IMR-90 (cell line): ENCODE results near the gene S100B. TPM values are rescaled to one million over a fixed set of nuclear protein-coding genes. Genes with fewer than 3 reads are reported as not detected.

Source experiments
- ATAC-seq: fragments of 200-7000 bp; cut with Tn5 transposase; 2 replicates; pipeline ENCODE4 v1.9.1; 2020; ENCODE audit warnings: low read depth, mild to moderate bottlenecking, moderate library complexity
- BruUV-seq: library from RNA; stranded (reverse); fragments of 400-500 nt; replicated peaks from 2 replicates; lab custom pipeline; 2021; lab: Mats Ljungman, UMichigan
- CTCF ChIA-PET: fragments of 300-600 bp; formaldehyde crosslinking; extraction: SDS; loops from one replicate; lab custom pipeline; 2021; ENCODE audit warnings: antibody characterized with exemption; lab: Yijun Ruan, JAX
- POLR2A ChIA-PET: fragments of 300-600 bp; sonication (Branson Sonifier 250); formaldehyde crosslinking; loops from one replicate; lab custom pipeline; 2022; ENCODE audit warnings: antibody characterized with exemption; ENCODE audit not compliant: unreplicated experiment; lab: Charles Lee
- DNase-seq: peaks from one replicate; pipeline ENCODE4 v3.0.0; 2013
- H2AFZ ChIP-seq: replicated peaks from 2 replicates; pipeline ENCODE3; 2013; ENCODE audit warnings: low read length, mild to moderate bottlenecking; ENCODE audit not compliant: poor library complexity
- H2AK5ac ChIP-seq: 2 replicates; pipeline ENCODE4 v1.6.1; 2013; ENCODE audit warnings: low read depth, low read length, inconsistent platforms
- H2AK9ac ChIP-seq: replicated peaks from 2 replicates; pipeline ENCODE3; 2013; ENCODE audit warnings: mild to moderate bottlenecking, low read depth, low read length, moderate library complexity; ENCODE audit not compliant: poor library complexity
- H2BK120ac ChIP-seq: 2 replicates; pipeline ENCODE4 v1.6.1; 2013; ENCODE audit warnings: low read depth, low read length, inconsistent platforms
- H2BK15ac ChIP-seq: 3 replicates; pipeline ENCODE4 v1.6.1; 2013; ENCODE audit warnings: low read depth, low read length, inconsistent platforms
- H2BK20ac ChIP-seq: 2 replicates; pipeline ENCODE4 v1.6.1; 2013; ENCODE audit warnings: low read depth, mild to moderate bottlenecking, inconsistent platforms, low read length, moderate library complexity
- H2BK5ac ChIP-seq: 2 replicates; pipeline ENCODE4 v1.6.1; 2013; ENCODE audit warnings: mild to moderate bottlenecking, low read depth, low read length, inconsistent platforms; ENCODE audit not compliant: poor library complexity, severe bottlenecking
- H3K14ac ChIP-seq: replicated peaks from 2 replicates; pipeline ENCODE4 v1.6.1; 2013; ENCODE audit warnings: low read depth, low read length, inconsistent platforms
- H3K18ac ChIP-seq: 2 replicates; pipeline ENCODE4 v1.6.1; 2013; ENCODE audit warnings: low read depth, low read length, control low read depth
- H3K23ac ChIP-seq: 2 replicates; pipeline ENCODE4 v1.6.1; 2013; ENCODE audit warnings: low read depth, low read length, inconsistent platforms
- H3K27ac ChIP-seq: 2 replicates; pipeline ENCODE4 v1.5.1; 2013; ENCODE audit warnings: mild to moderate bottlenecking, control low read depth, low read length; ENCODE audit not compliant: insufficient read depth
- H3K27me3 ChIP-seq: 2 replicates; pipeline ENCODE4 v1.6.1; 2013; ENCODE audit warnings: low read length; ENCODE audit not compliant: control insufficient read depth, insufficient read depth
- H3K36me3 ChIP-seq: 2 replicates; pipeline ENCODE4 v1.6.1; 2013; ENCODE audit warnings: low read length, mixed read lengths; ENCODE audit not compliant: control insufficient read depth, insufficient read depth
- H3K4ac ChIP-seq: 2 replicates; pipeline ENCODE4 v1.6.1; 2013; ENCODE audit warnings: low read depth, low read length, inconsistent platforms
- H3K4me1 ChIP-seq: 2 replicates; pipeline ENCODE4 v1.6.1; 2013; ENCODE audit warnings: low read length, mixed read lengths; ENCODE audit not compliant: control insufficient read depth, insufficient read depth
- H3K4me2 ChIP-seq: 2 replicates; pipeline ENCODE4 v1.6.1; 2013; ENCODE audit warnings: low read depth, mild to moderate bottlenecking, control low read depth, low read length, moderate library complexity
- H3K4me3 ChIP-seq: 2 replicates; pipeline ENCODE4 v1.5.1; 2013; ENCODE audit warnings: low read depth, mild to moderate bottlenecking, control low read depth, low read length, moderate library complexity; ENCODE audit not compliant: insufficient read depth
- H3K56ac ChIP-seq: 2 replicates; pipeline ENCODE4 v1.6.1; 2013; ENCODE audit warnings: low read length, inconsistent platforms; ENCODE audit not compliant: insufficient read depth; ENCODE audit errors: extremely low read depth
- H3K79me1 ChIP-seq, 2 experiments: 2 replicates each; pipeline ENCODE4 v1.6.1; 2013; ENCODE audit warnings: low read length in 2 of 2, inconsistent platforms in 1 of 2, low read depth in 1 of 2
- H3K9ac ChIP-seq: 2 replicates; pipeline ENCODE4 v1.6.1; 2013; ENCODE audit warnings: low read depth, low read length, control low read depth
- H3K9me1 ChIP-seq: 2 replicates; pipeline ENCODE4 v1.6.1; 2013; ENCODE audit warnings: low read length, inconsistent platforms; ENCODE audit not compliant: insufficient read depth
- H3K9me3 ChIP-seq: 2 replicates; pipeline ENCODE4 v1.6.1; 2013; ENCODE audit warnings: low read length; ENCODE audit not compliant: control insufficient read depth, insufficient read depth
- H4K20me1 ChIP-seq: 2 replicates; pipeline ENCODE4 v1.6.1; 2013; ENCODE audit warnings: low read length, inconsistent platforms; ENCODE audit not compliant: insufficient read depth
- H4K5ac ChIP-seq: 2 replicates; pipeline ENCODE4 v1.6.1; 2013; ENCODE audit warnings: mild to moderate bottlenecking, low read depth, low read length, control low read depth
- H4K8ac ChIP-seq, 2 experiments: 2 replicates each; pipeline ENCODE4 v1.6.1; 2013; ENCODE audit warnings: low read depth in 2 of 2, low read length in 2 of 2, control low read depth in 1 of 2, inconsistent platforms in 1 of 2
- H4K91ac ChIP-seq: 2 replicates; pipeline ENCODE4 v1.6.1; 2013; ENCODE audit warnings: low read depth, low read length, inconsistent platforms; ENCODE audit not compliant: insufficient read depth
- BHLHE40 ChIP-seq: fragments of 150-350 bp; IDR thresholded peaks from 2 replicates; pipeline ENCODE4 v1.6.1; 2016; ENCODE audit warnings: mild to moderate bottlenecking, low read depth, low read length
- CEBPB ChIP-seq: IDR thresholded peaks from 2 replicates; pipeline ENCODE4 v1.6.1; 2012; ENCODE audit warnings: low read depth, low read length, improper control_type of control experiment
- CHD1 ChIP-seq: IDR thresholded peaks from 2 replicates; pipeline ENCODE4 v1.6.1; 2012; ENCODE audit warnings: low read depth, low read length, improper control_type of control experiment
- FOS ChIP-seq: fragments of 150-350 bp; IDR thresholded peaks from 2 replicates; pipeline ENCODE4 v1.6.1; 2016; ENCODE audit warnings: low read depth, low read length
- MAFK ChIP-seq: IDR thresholded peaks from 2 replicates; pipeline ENCODE4 v1.6.1; 2012; ENCODE audit warnings: low read depth, low read length, improper control_type of control experiment
- MAZ ChIP-seq: IDR thresholded peaks from 2 replicates; pipeline ENCODE4 v1.6.1; 2012; ENCODE audit warnings: low read depth, mild to moderate bottlenecking, low read length, improper control_type of control experiment, moderate library complexity, borderline replicate concordance
- MXI1 ChIP-seq: IDR thresholded peaks from 2 replicates; pipeline ENCODE4 v1.6.1; 2012; ENCODE audit warnings: low read depth, mild to moderate bottlenecking, low read length, moderate library complexity, borderline replicate concordance
- NFE2L2 ChIP-seq: fragments of 150-350 bp; IDR thresholded peaks from 2 replicates; pipeline ENCODE4 v1.6.1; 2016; ENCODE audit warnings: low read depth, mild to moderate bottlenecking, low read length
- POLR2A ChIP-seq: IDR thresholded peaks from 2 replicates; pipeline ENCODE4 v1.6.1; 2012; ENCODE audit warnings: mild to moderate bottlenecking, low read depth, low read length
- RAD21 ChIP-seq: IDR thresholded peaks from 2 replicates; pipeline ENCODE4 v1.6.1; 2012; ENCODE audit warnings: low read length, improper control_type of control experiment
- RCOR1 ChIP-seq: IDR thresholded peaks from 2 replicates; pipeline ENCODE4 v1.6.1; 2012; ENCODE audit warnings: mild to moderate bottlenecking, low read length, improper control_type of control experiment; ENCODE audit not compliant: insufficient replicate concordance
- RFX5 ChIP-seq: IDR thresholded peaks from 2 replicates; pipeline ENCODE4 v1.8.0; 2012; ENCODE audit warnings: low read depth, mild to moderate bottlenecking, low read length, moderate library complexity
- SMC3 ChIP-seq: fragments of 150-350 bp; IDR thresholded peaks from 2 replicates; pipeline ENCODE4 v1.6.1; 2016; ENCODE audit warnings: low read depth, mild to moderate bottlenecking, antibody characterized with exemption, low read length, moderate library complexity
- WGBS, 2 experiments: methylation state at CpG; one replicate each; pipeline versions ENCODE4 v1.1.5 to v1.1.7; 2013; ENCODE audit warnings: missing lambda C conversion rate in 2 of 2; ENCODE audit not compliant: insufficient read length in 1 of 2; ENCODE audit errors: extremely low coverage in 2 of 2; 5-methylcytosine and 5-hydroxymethylcytosine counted together
- dilution Hi-C: fragments of 300-500 bp; cut with HindIII; formaldehyde crosslinking; loops from one replicate; pipeline ENCODE4 v1.14.3; 2018; ENCODE audit warnings: low sequenced_read_pairs; ENCODE audit not compliant: unreplicated experiment
- in situ Hi-C: fragments of 300-500 bp; cut with MboI; formaldehyde crosslinking; loops from 3 replicates; pipeline ENCODE4 v1.14.3; 2019; ENCODE audit warnings: low sequenced_read_pairs, inconsistent platforms, mixed read lengths
- intact Hi-C: fragments of 100-400 bp; cut with micrococcal nuclease; formaldehyde crosslinking; loops from 2 replicates; pipeline ENCODE4 v1.10.0; 2022
- polyA plus RNA-seq, 3 experiments: library from polyadenylated mRNA; depleted of rRNA; stranded (reverse); fragments of >200 nt; gene quantifications; 2 replicates each; pipeline ENCODE4 v1.2.3, GENCODE V29; 2012; ENCODE audit warnings: low replicate concordance in 1 of 3
- total RNA-seq: library from RNA; depleted of rRNA; stranded (reverse); fragments of >200 nt; gene quantifications from 2 replicates; pipeline ENCODE4 v1.2.3, GENCODE V29; 2012
- TF ChIP-seq, protein P1 (sequence below): conservative IDR thresholded peaks from 2 replicates; pipeline ENCODE4 v1.5.1; 2012; ENCODE audit warnings: mild to moderate bottlenecking, low read depth, low read length, improper control_type of control experiment
- TF ChIP-seq, protein P2 (sequence below): fragments of 150-350 bp; IDR thresholded peaks from 2 replicates; pipeline ENCODE4 v1.6.1; 2017; ENCODE audit warnings: mild to moderate bottlenecking, antibody characterized with exemption, low read length, low read depth
- TF ChIP-seq, protein P3 (sequence below): fragments of 150-350 bp; IDR thresholded peaks from 2 replicates; pipeline ENCODE4 v1.6.1; 2016; ENCODE audit warnings: low read depth, mild to moderate bottlenecking, low read length, moderate library complexity, borderline replicate concordance

The S100B gene
- total and polyA plus RNA-seq, 2 of the 4 experiments (the other 2 are of a cell fraction) = 0.18 to 0.26 TPM

DNA sequence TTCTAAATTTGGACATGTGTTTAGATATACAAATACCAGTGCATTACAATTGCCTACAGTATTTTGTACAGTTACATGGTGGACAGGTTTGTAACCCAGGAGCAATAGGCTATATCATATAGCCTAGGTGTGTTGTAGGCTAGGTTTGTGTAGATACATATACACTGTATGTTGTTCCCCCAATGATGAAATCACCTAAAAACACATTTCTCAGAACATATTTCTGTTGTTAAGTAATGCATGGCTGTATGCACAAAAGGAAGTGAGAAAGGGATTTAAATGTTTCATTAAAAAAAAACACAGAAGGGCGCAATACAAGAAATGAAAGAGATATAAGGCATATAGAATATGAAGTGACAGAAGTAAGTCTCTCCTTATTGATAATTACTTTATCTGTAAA is 32.0 kb downstream of the S100B start:
- POLR2A ChIA-PET = no interaction called here
- intact Hi-C loops = no loop called here
- dilution Hi-C loops = no loop called here

More for the DNA sequence above, 32.0 kb downstream of the S100B start:
- ATAC-seq (no peak), DNase-seq (no peak)
- Histone ChIP-seq H3K27me3 (no peaks in the 10 kb centered on the region), H2BK5ac (no peak overlapping the region), H3K9me3 (peaks cover 10% of the 10 kb centered on the region), H2AK5ac (no peak overlapping the region), H2BK120ac (no peak overlapping the region), H3K27ac (no peak overlapping the region), H3K4me3 (no peak overlapping the region), H3K56ac (no peak overlapping the region), H4K5ac (no peak overlapping the region), H2AFZ (no peak overlapping the region), H4K8ac (no peak overlapping the region), H3K4me1 (no peaks in the 10 kb centered on the region), H3K23ac (no peak overlapping the region), H4K91ac (no peak overlapping the region), H3K4me2 (no peak overlapping the region), H2BK15ac (no peak overlapping the region), H3K9ac (no peak overlapping the region), H2AK9ac (no peak overlapping the region), H3K4ac (no peak overlapping the region), H3K14ac (no peak overlapping the region), H4K20me1 (no peaks in the 10 kb centered on the region), H3K79me1 (no peaks in the 10 kb centered on the region), H3K36me3 (peaks cover 16% of the 10 kb centered on the region), H3K18ac (no peak overlapping the region), H2BK20ac (no peak overlapping the region), H3K9me1 (no peaks in the 10 kb centered on the region; the same call in 1 of the 2 replicates)
- in situ Hi-C loops = no loop called here
- CTCF ChIA-PET = no interaction called here
- WGBS, 2 experiments = no CpG with 5 or more reads among the region's 1 CpG
- no TSS peak for BruUV-seq
- TF ChIP-seq CHD1 (no peak), MAZ (no peak), MAFK (no peak), SMC3 (no peak), MXI1 (no peak), RCOR1 (no peak), RFX5 (no peak), POLR2A (no peak), NFE2L2 (no peak), RAD21 (no peak), FOS (no peak), CEBPB (no peak), BHLHE40 (no peak)
- TF ChIP-seq, protein P1, sequence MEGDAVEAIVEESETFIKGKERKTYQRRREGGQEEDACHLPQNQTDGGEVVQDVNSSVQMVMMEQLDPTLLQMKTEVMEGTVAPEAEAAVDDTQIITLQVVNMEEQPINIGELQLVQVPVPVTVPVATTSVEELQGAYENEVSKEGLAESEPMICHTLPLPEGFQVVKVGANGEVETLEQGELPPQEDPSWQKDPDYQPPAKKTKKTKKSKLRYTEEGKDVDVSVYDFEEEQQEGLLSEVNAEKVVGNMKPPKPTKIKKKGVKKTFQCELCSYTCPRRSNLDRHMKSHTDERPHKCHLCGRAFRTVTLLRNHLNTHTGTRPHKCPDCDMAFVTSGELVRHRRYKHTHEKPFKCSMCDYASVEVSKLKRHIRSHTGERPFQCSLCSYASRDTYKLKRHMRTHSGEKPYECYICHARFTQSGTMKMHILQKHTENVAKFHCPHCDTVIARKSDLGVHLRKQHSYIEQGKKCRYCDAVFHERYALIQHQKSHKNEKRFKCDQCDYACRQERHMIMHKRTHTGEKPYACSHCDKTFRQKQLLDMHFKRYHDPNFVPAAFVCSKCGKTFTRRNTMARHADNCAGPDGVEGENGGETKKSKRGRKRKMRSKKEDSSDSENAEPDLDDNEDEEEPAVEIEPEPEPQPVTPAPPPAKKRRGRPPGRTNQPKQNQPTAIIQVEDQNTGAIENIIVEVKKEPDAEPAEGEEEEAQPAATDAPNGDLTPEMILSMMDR = no peak
- TF ChIP-seq, protein P2, sequence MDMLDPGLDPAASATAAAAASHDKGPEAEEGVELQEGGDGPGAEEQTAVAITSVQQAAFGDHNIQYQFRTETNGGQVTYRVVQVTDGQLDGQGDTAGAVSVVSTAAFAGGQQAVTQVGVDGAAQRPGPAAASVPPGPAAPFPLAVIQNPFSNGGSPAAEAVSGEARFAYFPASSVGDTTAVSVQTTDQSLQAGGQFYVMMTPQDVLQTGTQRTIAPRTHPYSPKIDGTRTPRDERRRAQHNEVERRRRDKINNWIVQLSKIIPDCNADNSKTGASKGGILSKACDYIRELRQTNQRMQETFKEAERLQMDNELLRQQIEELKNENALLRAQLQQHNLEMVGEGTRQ = no peak
- TF ChIP-seq, protein P3, sequence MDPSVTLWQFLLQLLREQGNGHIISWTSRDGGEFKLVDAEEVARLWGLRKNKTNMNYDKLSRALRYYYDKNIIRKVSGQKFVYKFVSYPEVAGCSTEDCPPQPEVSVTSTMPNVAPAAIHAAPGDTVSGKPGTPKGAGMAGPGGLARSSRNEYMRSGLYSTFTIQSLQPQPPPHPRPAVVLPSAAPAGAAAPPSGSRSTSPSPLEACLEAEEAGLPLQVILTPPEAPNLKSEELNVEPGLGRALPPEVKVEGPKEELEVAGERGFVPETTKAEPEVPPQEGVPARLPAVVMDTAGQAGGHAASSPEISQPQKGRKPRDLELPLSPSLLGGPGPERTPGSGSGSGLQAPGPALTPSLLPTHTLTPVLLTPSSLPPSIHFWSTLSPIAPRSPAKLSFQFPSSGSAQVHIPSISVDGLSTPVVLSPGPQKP = no peak
